Activated T-cell treated with anti-CD3 and anti-CD28 coated beads for 48 hours (primary cell): Measurements from ENCODE around the gene NANS.
A peak's percentile ranks its signal among the peaks of the same experiment; 100 is the strongest.
"Not testable (repeated sequence)": the region's sequence is repeated elsewhere in the genome, so short reads cannot be mapped to it uniquely, and the experiment has no call there.

ENCODE experiments used
- DNase-seq: peaks from one replicate; pipeline ENCODE4 v3.0.0-alpha.2; 2020; ENCODE audit warnings: low read depth

NANS gene

GRCh38 chr9:98056269-98057137 is at the start of gene NANS:
Gene NANS (plus strand): TSS chr9:98056732. CDS start chr9:98056809, 77 bp downstream.
- peak; percentile 94 for DNase-seq

- DNase-seq = no peak
These were observed 49.1 kb upstream of the NANS start for GRCh38 chr9:98007251-98007928.

- DNase-seq = no peak
These were observed 47.8 kb upstream of the NANS start for GRCh38 chr9:98008764-98009163.

- DNase-seq = no peak
These were observed 47.1 kb upstream of the NANS start for GRCh38 chr9:98009437-98009836.

GRCh38 chr9:98009936-98010335 is 46.6 kb upstream of the NANS start:
- DNase-seq = no peak

- DNase-seq = no peak
These were observed 46.1 kb upstream of the NANS start for GRCh38 chr9:98010445-98010844.

- DNase-seq = no peak
These were observed 45.4 kb upstream of the NANS start for GRCh38 chr9:98011122-98011521.

GRCh38 chr9:98016137-98016680 is 40.3 kb upstream of the NANS start:
- no peak for DNase-seq

- DNase-seq = no peak
These were observed 39.2 kb upstream of the NANS start for GRCh38 chr9:98017306-98017705.

GRCh38 chr9:98018347-98018746 is 38.2 kb upstream of the NANS start:
- no peak for DNase-seq

- DNase-seq = no peak
These were observed 37.4 kb upstream of the NANS start for GRCh38 chr9:98019098-98019497.

GRCh38 chr9:98019869-98020268 is 36.7 kb upstream of the NANS start:
- not testable (repeated sequence) for DNase-seq

- no peak for DNase-seq
These were observed 35.9 kb upstream of the NANS start for GRCh38 chr9:98020476-98021145.

GRCh38 chr9:98021306-98022040 is 35.1 kb upstream of the NANS start:
- no peak for DNase-seq

- DNase-seq = no peak
These were observed 34.1 kb upstream of the NANS start for GRCh38 chr9:98022447-98022846.

GRCh38 chr9:98024702-98025101 is 31.8 kb upstream of the NANS start:
- no peak for DNase-seq

GRCh38 chr9:98031169-98031568 is 25.4 kb upstream of the NANS start:
- no peak for DNase-seq

- no peak for DNase-seq
These were observed 24.6 kb upstream of the NANS start for GRCh38 chr9:98031935-98032334.

- peak; percentile 81 for DNase-seq
These were observed 21.7 kb upstream of the NANS start for GRCh38 chr9:98034593-98035546.

GRCh38 chr9:98037357-98037756 is 19.2 kb upstream of the NANS start:
- DNase-seq = no peak

GRCh38 chr9:98038958-98039357 is 17.6 kb upstream of the NANS start:
- DNase-seq = no peak
